ENCODE data around the gene MORF4L1.
"Not testable (repeated sequence)": the region's sequence is repeated elsewhere in the genome, so short reads cannot be mapped to it uniquely, and the experiment has no call there.

MORF4L1 gene

DNA sequence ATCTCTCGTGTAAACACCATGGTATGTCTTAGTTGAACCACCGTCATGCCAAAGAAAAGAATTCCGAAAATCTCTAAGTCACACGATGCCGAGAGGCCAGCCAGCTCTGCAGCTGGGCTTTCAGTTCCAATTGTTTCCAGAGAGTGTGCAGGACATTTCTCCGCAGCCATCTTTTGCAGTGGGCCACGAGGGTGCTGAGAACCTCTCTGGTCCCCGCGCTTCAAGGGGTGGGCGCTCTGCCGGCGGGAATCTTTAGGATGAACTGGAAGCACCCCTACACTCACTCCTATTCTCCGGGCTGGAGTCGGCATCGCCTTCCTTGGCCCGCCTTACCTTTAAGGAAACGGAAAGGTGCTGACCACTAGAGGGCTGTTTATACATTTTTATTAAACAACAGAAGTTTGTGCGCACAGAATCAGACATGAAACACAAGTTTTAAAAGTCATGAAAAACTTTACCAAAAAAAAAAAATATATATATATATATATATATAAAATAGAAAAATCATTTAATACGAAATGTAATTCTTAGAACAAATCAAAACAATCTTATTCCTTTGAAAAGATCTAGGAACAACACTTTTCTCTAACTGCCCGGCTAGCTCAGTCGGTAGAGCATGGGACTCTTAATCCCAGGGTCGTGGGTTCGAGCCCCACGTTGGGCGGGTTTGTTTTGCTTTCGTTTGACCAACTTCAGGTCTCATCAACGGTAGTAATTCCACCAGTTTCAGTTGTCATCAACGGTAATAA is 12.5 kb upstream of the MORF4L1 start:
- DNase-seq (ENCODE audit: low spot score): peak; percentile 69

- not testable (repeated sequence) for DNase-seq (ENCODE audit: low spot score)
These were observed 7.1 kb upstream of the MORF4L1 start for GRCh38 chr15:78865585-78865984.

- DNase-seq (ENCODE audit: low spot score): not testable (repeated sequence)
These were observed 6.7 kb upstream of the MORF4L1 start for GRCh38 chr15:78866031-78866430.

DNA sequence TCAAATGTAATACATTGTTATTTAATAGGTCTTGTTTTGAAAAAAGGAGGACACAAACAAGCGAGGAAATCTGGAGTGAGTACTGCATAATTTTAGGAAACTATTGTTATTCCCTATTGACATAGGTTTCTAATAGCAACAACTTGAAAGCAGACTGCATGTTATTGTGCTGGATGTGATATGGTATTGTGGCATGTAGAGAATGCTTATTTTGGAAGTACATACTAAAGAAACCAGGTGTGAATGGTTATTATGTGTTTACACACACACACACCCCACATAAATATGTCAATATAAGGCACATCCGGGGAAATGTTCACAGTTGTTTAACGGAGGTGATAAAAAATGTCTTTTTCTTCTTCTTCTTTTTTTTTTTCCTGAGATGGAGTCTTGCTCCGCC is 5.9 kb upstream of the MORF4L1 start:
- no peak for DNase-seq (ENCODE audit: low spot score)

- no peak for DNase-seq (ENCODE audit: low spot score)
These were observed 4.3 kb upstream of the MORF4L1 start for GRCh38 chr15:78868366-78868765.

- DNase-seq (ENCODE audit: low spot score): not testable (repeated sequence)
These were observed 1.1 kb upstream of the MORF4L1 start for GRCh38 chr15:78871483-78872127.

GRCh38 chr15:78872972-78873792 is 492 bp downstream of the MORF4L1 start:
- DNase-seq (ENCODE audit: low spot score): peak; percentile 71

DNA sequence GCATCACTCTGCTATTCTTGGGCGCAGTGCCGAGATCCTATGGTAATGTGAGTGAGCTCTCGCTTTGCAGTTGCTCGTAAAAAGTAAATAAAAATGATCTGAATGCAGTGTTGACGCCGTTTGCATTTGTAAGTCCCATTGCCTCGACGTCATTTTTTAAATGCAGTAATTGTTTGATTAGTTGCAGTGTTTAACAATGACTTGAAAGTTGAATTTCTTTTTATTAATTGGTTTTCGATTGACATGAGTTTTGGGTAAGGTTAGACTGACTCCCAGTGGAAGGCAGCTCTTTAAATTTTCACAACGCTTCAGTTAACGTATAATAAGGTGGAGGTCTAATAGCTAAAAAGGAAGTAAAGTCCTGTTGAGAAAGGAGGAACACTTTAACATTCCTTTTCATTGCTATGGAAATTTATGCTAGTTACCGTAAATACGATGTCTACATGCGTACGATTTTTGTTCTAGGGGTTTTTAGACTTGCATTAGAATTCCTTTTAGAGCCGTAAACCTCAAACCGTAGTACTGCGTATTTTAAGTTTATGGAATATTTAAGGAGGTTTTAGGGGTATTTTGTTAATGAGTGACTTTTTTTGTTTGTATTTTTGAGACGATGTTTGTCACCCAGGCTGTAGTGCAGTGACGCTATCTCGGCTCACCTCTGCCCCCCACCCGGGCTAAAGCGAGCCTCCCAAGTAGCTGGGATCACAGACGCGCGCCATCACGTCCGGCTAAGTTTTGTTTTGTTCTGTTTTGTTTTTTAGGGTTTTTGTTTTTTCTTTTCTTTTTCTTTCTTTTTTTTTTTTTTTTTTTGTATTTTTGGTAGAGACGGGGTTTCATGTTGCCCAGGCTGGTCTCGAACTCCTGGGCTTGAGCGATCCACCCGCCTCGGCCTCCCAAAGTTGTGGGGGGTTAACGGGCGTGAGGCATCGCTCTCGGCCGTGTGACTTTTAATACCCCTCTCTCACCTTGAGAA is 1.4 kb downstream of the MORF4L1 start:
- no peak for DNase-seq (ENCODE audit: low spot score)

GRCh38 chr15:78875107-78875914 is 2.6 kb downstream of the MORF4L1 start:
- no peak for DNase-seq (ENCODE audit: low spot score)

GRCh38 chr15:78876954-78877353 is 4.3 kb downstream of the MORF4L1 start:
- not testable (repeated sequence) for DNase-seq (ENCODE audit: low spot score)

- DNase-seq (ENCODE audit: low spot score): peak; percentile 8
These were observed 5.7 kb downstream of the MORF4L1 start for GRCh38 chr15:78878356-78878755.

- peak; percentile 21 for DNase-seq (ENCODE audit: low spot score)
These were observed 7.0 kb downstream of the MORF4L1 start for GRCh38 chr15:78879517-78880241.

- peak; percentile 56 for DNase-seq (ENCODE audit: low spot score)
These were observed 7.5 kb downstream of the MORF4L1 start for GRCh38 chr15:78880242-78880533.

- no peak for DNase-seq (ENCODE audit: low spot score)
These were observed 8.1 kb downstream of the MORF4L1 start for GRCh38 chr15:78880813-78881212.

- DNase-seq (ENCODE audit: low spot score): no peak
These were observed 9.0 kb downstream of the MORF4L1 start for GRCh38 chr15:78881681-78882080.

- no peak for DNase-seq (ENCODE audit: low spot score)
These were observed 16.3 kb downstream of the MORF4L1 start for GRCh38 chr15:78889000-78889399.

GRCh38 chr15:78893538-78893937 is 20.8 kb downstream of the MORF4L1 start:
- DNase-seq (ENCODE audit: low spot score): no peak

- no peak for DNase-seq (ENCODE audit: low spot score)
These were observed 22.8 kb downstream of the MORF4L1 start for GRCh38 chr15:78895471-78895870.

DNA sequence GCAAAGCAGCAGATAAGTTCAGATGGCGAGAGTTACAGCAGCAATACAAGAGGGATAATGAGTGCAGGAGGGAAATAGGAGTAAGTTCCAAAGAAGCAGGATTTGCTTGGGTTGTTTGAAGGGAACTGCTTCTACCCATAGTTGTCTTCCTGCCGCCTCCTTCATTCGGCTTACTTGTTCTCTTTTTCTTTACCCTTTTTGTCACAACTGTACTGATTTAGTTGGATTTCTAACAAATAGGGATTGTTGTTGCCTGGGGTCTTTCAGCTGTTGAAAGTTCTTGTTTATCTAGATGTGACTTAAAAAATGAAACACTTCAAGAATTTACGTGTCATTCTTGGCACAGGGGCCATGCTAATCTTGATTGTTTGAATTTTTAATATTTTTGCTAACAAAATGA is 25.9 kb downstream of the MORF4L1 start:
- no peak for DNase-seq (ENCODE audit: low spot score)

DNA sequence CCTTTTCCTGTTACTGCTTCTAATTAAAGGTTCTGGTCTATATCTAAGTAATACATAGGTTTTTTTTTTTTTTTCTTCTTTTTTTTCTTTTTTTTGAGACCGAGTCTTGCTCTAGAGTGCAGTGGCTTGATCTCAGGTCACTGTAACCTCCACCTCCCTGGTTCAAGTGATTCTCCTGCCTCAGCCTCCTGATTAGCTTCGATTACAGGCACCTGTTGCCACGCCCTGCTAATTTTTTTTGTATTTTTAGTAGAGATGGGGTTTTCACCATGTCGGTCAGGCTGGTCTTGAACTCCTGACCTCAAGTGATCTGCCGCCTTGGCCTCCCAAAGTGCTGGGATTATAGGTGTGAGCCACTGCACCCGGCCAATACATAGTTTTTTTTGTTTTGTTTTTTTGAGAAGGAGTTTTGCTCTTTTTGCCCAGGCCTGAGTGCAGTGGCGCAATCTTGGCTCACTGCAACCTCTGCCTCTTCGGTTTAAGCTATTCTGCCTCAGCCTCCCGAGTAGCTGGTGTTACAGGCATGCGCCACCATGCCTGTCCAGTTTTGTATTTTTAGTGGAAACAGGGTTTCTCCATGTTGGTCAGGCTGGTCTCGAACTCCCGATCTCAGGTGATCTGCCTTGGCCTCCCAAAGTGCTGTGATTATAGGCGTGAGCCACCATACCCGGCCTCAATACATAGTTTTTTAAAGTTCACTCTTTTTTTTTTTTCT is 28.3 kb downstream of the MORF4L1 start:
- DNase-seq (ENCODE audit: low spot score): not testable (repeated sequence)

Data from COLO829 (cell line).